Spleen (tissue), 7 donors: ENCODE measurements around the gene HNRNPF.

Source experiments
- CTCF ChIP-seq, 11 experiments: fragments of 200-600 bp in 7 of 11; fragments of 450-650 bp in 4 of 11; sonication (generic) in 4 of 11; IDR thresholded peaks in 8 of 11; conservative IDR thresholded peaks in 3 of 11; 1 replicate in 7 of 11; 2 replicates in 4 of 11; pipeline versions ENCODE4 v1.4.0 to v1.8.0; 2016 to 2021; ENCODE audit warnings: antibody characterized with exemption in 11 of 11, inconsistent platforms in 4 of 11, mild to moderate bottlenecking in 1 of 11
- POLR2A ChIP-seq, 3 donors: fragments of 450-650 bp; IDR thresholded peaks; one replicate each; pipeline ENCODE4 v1.5.1; 2017; ENCODE audit warnings: antibody characterized with exemption in 3 of 3, mild to moderate bottlenecking in 1 of 3
- POLR2AphosphoS5 ChIP-seq, 3 donors: sonication (generic); formaldehyde crosslinking; IDR thresholded peaks; one replicate each; pipeline ENCODE4 v1.5.1; 2017; ENCODE audit warnings: antibody characterized with exemption in 3 of 3
- donor health status: DM: no; HTN: no; CAD: no; lungs with moderate emphysema.
- donor health status: DM: no; HTN: no; CAD: no.
- donor health status: DM: no; HTN: no; CAD: no.

- TF ChIP-seq CTCF (IDR thresholded peaks at IDR 0.05 in 8 of 11, conservative IDR thresholded peaks at IDR 0.05 in 3 of 11) (peak in 1 of 11 experiments; percentile 3), POLR2AphosphoS5 (IDR thresholded peaks at IDR 0.05) (no peak), POLR2A (IDR thresholded peaks at IDR 0.05) (no peak)
Measured at GRCh38 chr10:43419997-43420368, 11.0 kb upstream of the HNRNPF start.
